Adrenal gland (tissue), 12 donors: ENCODE results near the gene MAGI2. TPM values are rescaled to one million over a fixed set of nuclear protein-coding genes. Genes with fewer than 3 reads are reported as not detected.

ENCODE experiments used
- DNase-seq, 7 donors: peaks; one replicate each; pipeline ENCODE4 v3.0.0-alpha.2; 2019 to 2020
- H3K27ac ChIP-seq, 5 donors: fragments of 200-600 bp; sonication (generic) in 4 of 5; 1 replicate in 3 of 5; 2 replicates in 2 of 5; pipeline versions ENCODE4 v1.5.1 to v1.8.0; 2016 to 2020; ENCODE audit warnings: mild to moderate bottlenecking in 1 of 5
- H3K27me3 ChIP-seq: fragments of 200-600 bp; 2 replicates; pipeline ENCODE4 v1.8.0; 2021
- H3K36me3 ChIP-seq, 2 donors: fragments of 200-600 bp; replicated peaks in 1 of 2; 1 replicate in 1 of 2; 2 replicates in 1 of 2; pipeline versions ENCODE4 v1.5.1 to v1.8.0; 2018 to 2022
- H3K4me1 ChIP-seq, 2 donors: fragments of 200-600 bp; replicated peaks in 1 of 2; 1 replicate in 1 of 2; 2 replicates in 1 of 2; pipeline versions ENCODE4 v1.5.1 to v1.8.0; 2018 to 2021
- H3K4me3 ChIP-seq, 4 donors: fragments of 200-600 bp; sonication (generic) in 3 of 4; one replicate each; pipeline ENCODE4 v1.5.1; 2016 to 2018
- H3K9me3 ChIP-seq, 3 donors: fragments of 200-600 bp; sonication (generic) in 1 of 3; replicated peaks in 1 of 3; 1 replicate in 2 of 3; 2 replicates in 1 of 3; pipeline versions ENCODE4 v1.5.1 to v1.8.0; 2016 to 2021
- CTCF ChIP-seq, 6 experiments: fragments of 450-650 bp in 4 of 6; fragments of 200-600 bp in 2 of 6; sonication (generic) in 1 of 6; IDR thresholded peaks; 1 replicate in 5 of 6; 2 replicates in 1 of 6; pipeline versions ENCODE4 v1.5.1 to v1.8.0; 2016 to 2021; ENCODE audit warnings: antibody characterized with exemption in 6 of 6, mild to moderate bottlenecking in 2 of 6, moderate library complexity in 1 of 6
- POLR2A ChIP-seq, 2 donors: fragments of 450-650 bp; IDR thresholded peaks; one replicate each; pipeline ENCODE4 v1.6.1; 2017; ENCODE audit warnings: antibody characterized with exemption in 2 of 2, mild to moderate bottlenecking in 2 of 2, moderate library complexity in 1 of 2
- WGBS, 4 donors: extraction: QIAGEN DNeasy Blood & Tissue Kit in 2 of 4; methylation state at CpG; one replicate each; pipeline versions ENCODE4 v1.1.5 to v1.1.7; 2013 to 2017; 5-methylcytosine and 5-hydroxymethylcytosine counted together
- intact Hi-C, 2 donors: fragments of 100-400 bp; cut with DNase I; formaldehyde crosslinking; loops; one replicate each; pipeline versions ENCODE4 v1.14.1 to v1.15.0; 2022 to 2023
- polyA plus RNA-seq, 3 donors: library from polyadenylated mRNA; stranded (reverse); fragments of 200-250 nt in 2 of 3; fragments of 350-450 nt in 1 of 3; fragmentation: Illumina TruSeq in 1 of 3; extraction: RNeasy Lipid Tissue Mini Kit (QIAGEN cat#74804) in 1 of 3; gene quantifications; one replicate each; pipeline ENCODE4 v1.2.3, GENCODE V29; 2013 to 2014
- total RNA-seq, 9 donors: library from RNA; depleted of rRNA in 4 of 9; stranded (reverse); fragments of >200 nt in 4 of 9; fragments of 120-200 nt in 1 of 9; fragmentation: NEBNext Ultra II Directional in 1 of 9; extraction: Animal tissue kit (Norgen Biotek cat#: 25700) in 1 of 9; gene quantifications; one replicate each; pipeline versions ENCODE4 v1.1.0 to v1.2.4, GENCODE V29; 2013 to 2023
- donor health status: healthy with polysubstance abuse.
- donor health status: Bipolar disorder and iron deficiency.
- donor health status: DM: yes; HTN: yes; CAD: no.
- donor health status: DM: no; HTN: no; CAD: no.
- donor health status: DM: no; HTN: no; CAD: no.
- donor health status: DM: yes; HTN: yes; CAD: no.

Gene MAGI2
- total and polyA plus RNA-seq, 12 donors: 3.2 to 37.1 (median 17.1) TPM

GRCh38 chr7:78788464-78788863 lies 665.0 kb downstream of the MAGI2 start:
- no peaks in the 10 kb centered on the region for H3K27me3 ChIP-seq

GRCh38 chr7:78787854-78788253 lies 665.6 kb downstream of the MAGI2 start:
- 87 to 97% (median 93%) methylated on average over 1 of the region's 1 CpG for WGBS, 4 donors
- H3K4me3 ChIP-seq: no peak overlapping the region
- no peak overlapping the region for H3K27ac ChIP-seq
- no peaks in the 10 kb centered on the region for H3K27me3 ChIP-seq
- no peaks in the 10 kb centered on the region for H3K36me3 ChIP-seq
- TF ChIP-seq CTCF (IDR thresholded peaks at IDR 0.05) (no peak), POLR2A (IDR thresholded peaks at IDR 0.05) (no peak)
- no peaks in the 10 kb centered on the region for H3K4me1 ChIP-seq
- no peak for DNase-seq
- intact Hi-C loops: no loop called here
- no peaks in the 10 kb centered on the region for H3K9me3 ChIP-seq

More at GRCh38 chr7:78788464-78788863, 665.0 kb downstream of the MAGI2 start:
- DNase-seq: no peak
- intact Hi-C loops: no loop called here
- Histone ChIP-seq H3K9me3 (no peaks in the 10 kb centered on the region), H3K4me1 (no peaks in the 10 kb centered on the region), H3K36me3 (no peaks in the 10 kb centered on the region), H3K4me3 (no peak overlapping the region), H3K27ac (no peak overlapping the region)
- 58 to 94% (median 67%) methylated on average over 2 of the region's 2 CpGs for WGBS, 4 donors
- TF ChIP-seq CTCF (IDR thresholded peaks at IDR 0.05): no peak
- no peak for TF ChIP-seq POLR2A (IDR thresholded peaks at IDR 0.05)

GRCh38 chr7:78786055-78786454 lies 667.4 kb downstream of the MAGI2 start:
- Histone ChIP-seq H3K27ac (no peak overlapping the region), H3K36me3 (no peaks in the 10 kb centered on the region), H3K9me3 (no peaks in the 10 kb centered on the region), H3K4me3 (no peak overlapping the region), H3K27me3 (no peaks in the 10 kb centered on the region), H3K4me1 (no peaks in the 10 kb centered on the region)
- WGBS, 4 donors: 89 to 95% (median 93%) methylated on average over 2 of the region's 2 CpGs
- TF ChIP-seq CTCF (IDR thresholded peaks at IDR 0.05) (no peak), POLR2A (IDR thresholded peaks at IDR 0.05) (no peak)
- no peak for DNase-seq
- intact Hi-C loops: no loop called here

GRCh38 chr7:78783179-78783962 lies 670.1 kb downstream of the MAGI2 start:
- WGBS, 4 donors: 82 to 83% (median 83%) methylated on average over 9 of the region's 9 CpGs
- H3K4me1 ChIP-seq: no peaks in the 10 kb centered on the region
- no peak for TF ChIP-seq CTCF (IDR thresholded peaks at IDR 0.05)
- no peak for TF ChIP-seq POLR2A (IDR thresholded peaks at IDR 0.05)
- no peak for DNase-seq
- H3K9me3 ChIP-seq: no peaks in the 10 kb centered on the region
- no peaks in the 10 kb centered on the region for H3K27me3 ChIP-seq
- intact Hi-C loops: no loop called here
- no peak overlapping the region for H3K27ac ChIP-seq
- no peak overlapping the region for H3K4me3 ChIP-seq
- H3K36me3 ChIP-seq: no peaks in the 10 kb centered on the region
